ENCODE results near the gene SHB.
A peak's percentile ranks its signal among the peaks of the same experiment; 100 is the strongest.

The SHB gene

DNA sequence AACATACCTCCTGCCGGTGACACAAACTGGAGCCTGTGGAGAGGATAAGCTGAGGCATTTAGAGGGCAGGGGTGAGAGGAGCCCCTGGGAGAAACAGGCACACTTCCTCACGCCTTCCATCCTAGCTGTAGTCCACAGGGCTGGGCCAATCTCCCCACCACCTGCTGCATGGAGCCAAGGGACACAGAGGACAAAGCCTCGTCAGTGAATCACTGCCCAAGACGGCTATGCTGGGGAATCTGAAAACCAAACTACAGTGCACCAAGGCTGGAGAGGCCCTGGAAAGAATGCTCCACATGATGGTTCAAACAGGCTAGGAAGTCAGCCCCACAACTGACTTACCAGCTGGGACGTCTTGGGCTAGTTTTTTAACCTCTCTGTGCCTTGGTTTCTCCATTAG lies 57.0 kb downstream of the SHB start:
- Mint-ChIP-seq H3K27me3 (peaks cover 5% of the 10 kb centered on the region), H3K27ac (no peak overlapping the region), H3K4me1 (peaks cover 5% of the 10 kb centered on the region), H3K9me3 (no peaks in the 10 kb centered on the region), H3K36me3 (no peaks in the 10 kb centered on the region), H3K4me3 (no peak overlapping the region)
- no peak for ATAC-seq (ENCODE audit: low read depth)
- no peak for DNase-seq (ENCODE audit: low spot score in 2 of 2)

DNA sequence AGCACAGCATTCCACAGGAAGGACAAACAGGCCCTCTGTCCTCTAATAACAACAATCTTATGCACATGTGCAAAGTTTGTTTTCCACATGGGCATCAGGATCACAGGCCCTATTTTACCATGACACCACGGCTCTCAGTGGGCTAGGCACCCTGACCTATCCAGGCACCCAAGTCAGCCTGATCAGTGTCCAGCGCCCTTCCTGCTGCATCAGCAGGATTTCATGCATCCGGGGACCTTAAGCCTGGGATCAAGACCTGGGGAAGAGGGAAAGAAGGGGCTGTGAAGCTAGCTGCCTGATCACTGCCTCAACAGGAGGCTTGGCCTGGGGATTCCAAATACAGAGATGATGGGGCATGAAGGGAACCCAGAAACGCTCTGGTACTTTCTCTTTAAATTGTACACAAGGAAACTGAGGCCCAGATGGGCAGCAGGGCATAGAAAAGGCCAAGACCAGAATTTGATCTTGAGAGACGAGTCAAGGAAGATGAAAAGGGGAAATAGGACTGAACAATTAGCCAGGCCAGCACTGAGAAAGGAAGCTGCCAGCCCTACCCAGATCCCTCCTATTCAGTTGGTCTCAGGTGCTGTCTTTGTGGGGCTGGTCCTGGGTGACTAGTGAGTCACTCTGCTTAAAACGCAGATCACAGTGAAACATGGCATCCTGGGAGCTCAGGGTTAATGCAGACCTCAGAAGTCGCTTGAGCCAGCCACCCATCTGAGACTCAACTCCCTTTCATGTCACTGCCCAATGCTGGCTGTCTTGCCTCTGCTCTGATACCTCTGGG lies 57.9 kb downstream of the SHB start:
- no peak for DNase-seq (ENCODE audit: low spot score in 2 of 2)
- Mint-ChIP-seq H3K27ac (no peak overlapping the region), H3K4me1 (peaks cover 5% of the 10 kb centered on the region), H3K36me3 (no peaks in the 10 kb centered on the region), H3K9me3 (no peaks in the 10 kb centered on the region), H3K4me3 (no peak overlapping the region), H3K27me3 (peaks cover 3% of the 10 kb centered on the region)
- ATAC-seq (ENCODE audit: low read depth), result no peak

DNA sequence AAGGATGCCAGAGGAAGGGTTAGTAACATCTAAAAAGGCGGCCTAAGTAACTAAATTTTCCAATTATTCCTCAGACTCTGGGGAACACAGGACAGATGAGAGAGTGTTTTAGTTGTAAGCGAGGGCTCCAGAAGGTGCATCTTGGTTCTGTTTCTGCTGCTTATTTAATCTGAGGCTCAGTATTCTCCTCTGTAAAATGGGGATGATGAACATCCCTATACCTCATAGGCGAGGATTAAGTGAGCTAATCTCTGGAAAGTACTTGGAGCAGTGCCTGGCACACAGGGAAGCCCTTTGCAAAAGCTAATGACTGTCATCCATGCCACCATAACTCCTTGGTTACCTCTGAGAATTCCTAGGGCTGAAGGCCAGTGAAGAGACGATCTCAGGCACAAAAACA lies 59.0 kb downstream of the SHB start:
- H3K4me3 Mint-ChIP-seq, result no peak overlapping the region
- H3K27me3 Mint-ChIP-seq, result no peaks in the 10 kb centered on the region
- DNase-seq (ENCODE audit: low spot score in 2 of 2) (no peak), ATAC-seq (ENCODE audit: low read depth) (no peak)
- H3K36me3 Mint-ChIP-seq, result no peaks in the 10 kb centered on the region
- H3K9me3 Mint-ChIP-seq, result no peaks in the 10 kb centered on the region
- H3K27ac Mint-ChIP-seq, result no peak overlapping the region
- H3K4me1 Mint-ChIP-seq, result peaks cover 5% of the 10 kb centered on the region

- Mint-ChIP-seq H3K27me3 (no peaks in the 10 kb centered on the region), H3K27ac (no peak overlapping the region), H3K36me3 (no peaks in the 10 kb centered on the region), H3K4me1 (peaks cover 5% of the 10 kb centered on the region), H3K4me3 (no peak overlapping the region), H3K9me3 (no peaks in the 10 kb centered on the region)
- DNase-seq (ENCODE audit: low spot score in 2 of 2), result no peak
- ATAC-seq (ENCODE audit: low read depth), result no peak
Measured at GRCh38 chr9:38009035-38009501, 60.0 kb downstream of the SHB start.

DNA sequence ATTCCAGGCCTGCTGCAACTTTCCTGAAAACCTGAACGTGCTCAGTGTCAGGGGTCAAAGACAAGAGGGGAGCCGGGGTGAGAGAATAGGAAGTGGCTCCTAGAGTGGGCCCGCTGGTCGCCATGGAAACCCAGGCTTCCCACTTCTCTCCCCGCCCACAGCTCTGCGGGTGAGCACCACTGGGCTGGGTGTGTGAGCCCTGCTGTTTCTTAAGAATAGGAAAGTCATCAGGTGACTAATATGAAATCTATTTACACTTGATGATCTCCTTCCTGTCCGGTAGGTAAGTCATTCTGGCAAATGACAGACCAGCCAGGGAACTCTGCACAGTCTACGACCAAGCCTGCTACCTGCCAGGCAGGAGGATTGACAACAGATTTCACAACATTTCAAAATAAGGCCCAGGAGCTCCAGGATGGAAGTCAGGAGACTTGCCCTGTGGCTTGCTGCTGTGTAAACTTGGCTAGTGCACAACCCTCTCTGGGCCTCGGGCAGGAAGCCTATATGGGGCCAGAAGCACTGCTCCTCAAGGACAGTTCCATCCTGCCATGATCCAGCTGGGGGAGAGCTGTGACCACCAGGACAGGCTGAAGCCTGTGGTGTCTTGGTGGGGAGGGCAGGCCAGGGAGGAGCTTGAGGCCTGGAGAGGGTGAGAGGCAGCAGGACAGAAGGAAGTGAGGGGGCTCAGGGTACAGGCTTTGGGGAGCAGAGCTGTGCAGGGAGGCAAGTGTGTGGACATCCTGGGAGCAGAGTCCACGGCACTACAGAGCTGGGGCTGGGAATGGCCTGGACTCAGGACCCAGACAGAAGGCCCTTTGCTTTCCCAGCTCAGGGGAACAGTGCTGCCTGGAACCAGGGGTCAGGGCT lies 60.6 kb downstream of the SHB start:
- H3K9me3 Mint-ChIP-seq, result no peaks in the 10 kb centered on the region
- no peaks in the 10 kb centered on the region for H3K36me3 Mint-ChIP-seq
- H3K4me3 Mint-ChIP-seq, result no peak overlapping the region

DNA sequence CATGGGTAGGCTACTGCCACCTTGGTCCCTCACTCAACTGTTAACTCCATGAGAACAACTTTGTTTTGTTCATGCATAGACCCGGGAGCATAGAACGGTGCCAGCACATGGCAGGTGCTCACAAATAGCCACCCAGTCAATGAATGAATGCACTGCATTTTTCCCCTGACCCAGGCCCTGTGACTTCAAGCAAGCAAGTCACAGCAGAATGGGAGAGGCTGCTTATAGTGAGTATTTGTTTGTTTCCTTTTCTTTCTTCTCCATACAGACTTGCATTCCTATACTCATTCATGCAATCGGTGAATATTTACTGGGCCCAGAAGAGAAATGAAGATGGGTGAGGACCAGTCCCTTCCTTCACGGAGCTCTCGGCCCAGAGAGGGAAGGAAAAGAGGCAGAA lies 62.0 kb downstream of the SHB start:
- H3K27me3 Mint-ChIP-seq, result no peaks in the 10 kb centered on the region
- no peak overlapping the region for H3K27ac Mint-ChIP-seq
- ATAC-seq (ENCODE audit: low read depth), result no peak
- no peak for DNase-seq (ENCODE audit: low spot score in 2 of 2)
- no peak overlapping the region for H3K4me3 Mint-ChIP-seq
- H3K4me1 Mint-ChIP-seq, result peaks cover 5% of the 10 kb centered on the region
- H3K36me3 Mint-ChIP-seq, result no peaks in the 10 kb centered on the region
- H3K9me3 Mint-ChIP-seq, result no peaks in the 10 kb centered on the region

More for the DNA sequence above, 60.6 kb downstream of the SHB start:
- peaks cover 5% of the 10 kb centered on the region for H3K4me1 Mint-ChIP-seq
- H3K27ac Mint-ChIP-seq, result no peak overlapping the region
- no peaks in the 10 kb centered on the region for H3K27me3 Mint-ChIP-seq
- peak; percentile 32 for ATAC-seq (ENCODE audit: low read depth)
- DNase-seq (ENCODE audit: low spot score in 2 of 2), result no peak

GRCh38 chr9:38006163-38006562 lies 62.9 kb downstream of the SHB start:
- Mint-ChIP-seq H3K36me3 (no peaks in the 10 kb centered on the region), H3K27ac (no peak overlapping the region), H3K4me1 (peaks cover 5% of the 10 kb centered on the region), H3K9me3 (no peaks in the 10 kb centered on the region), H3K27me3 (no peaks in the 10 kb centered on the region), H3K4me3 (no peak overlapping the region)
- no peak for ATAC-seq (ENCODE audit: low read depth)
- no peak for DNase-seq (ENCODE audit: low spot score in 2 of 2)

- Mint-ChIP-seq H3K4me1 (peaks cover 5% of the 10 kb centered on the region), H3K36me3 (no peaks in the 10 kb centered on the region), H3K4me3 (no peak overlapping the region), H3K27ac (no peak overlapping the region), H3K9me3 (no peaks in the 10 kb centered on the region), H3K27me3 (no peaks in the 10 kb centered on the region)
- ATAC-seq (ENCODE audit: low read depth), result no peak
- no peak for DNase-seq (ENCODE audit: low spot score in 2 of 2)
Measured at GRCh38 chr9:38004809-38005560, 64.0 kb downstream of the SHB start.

DNA sequence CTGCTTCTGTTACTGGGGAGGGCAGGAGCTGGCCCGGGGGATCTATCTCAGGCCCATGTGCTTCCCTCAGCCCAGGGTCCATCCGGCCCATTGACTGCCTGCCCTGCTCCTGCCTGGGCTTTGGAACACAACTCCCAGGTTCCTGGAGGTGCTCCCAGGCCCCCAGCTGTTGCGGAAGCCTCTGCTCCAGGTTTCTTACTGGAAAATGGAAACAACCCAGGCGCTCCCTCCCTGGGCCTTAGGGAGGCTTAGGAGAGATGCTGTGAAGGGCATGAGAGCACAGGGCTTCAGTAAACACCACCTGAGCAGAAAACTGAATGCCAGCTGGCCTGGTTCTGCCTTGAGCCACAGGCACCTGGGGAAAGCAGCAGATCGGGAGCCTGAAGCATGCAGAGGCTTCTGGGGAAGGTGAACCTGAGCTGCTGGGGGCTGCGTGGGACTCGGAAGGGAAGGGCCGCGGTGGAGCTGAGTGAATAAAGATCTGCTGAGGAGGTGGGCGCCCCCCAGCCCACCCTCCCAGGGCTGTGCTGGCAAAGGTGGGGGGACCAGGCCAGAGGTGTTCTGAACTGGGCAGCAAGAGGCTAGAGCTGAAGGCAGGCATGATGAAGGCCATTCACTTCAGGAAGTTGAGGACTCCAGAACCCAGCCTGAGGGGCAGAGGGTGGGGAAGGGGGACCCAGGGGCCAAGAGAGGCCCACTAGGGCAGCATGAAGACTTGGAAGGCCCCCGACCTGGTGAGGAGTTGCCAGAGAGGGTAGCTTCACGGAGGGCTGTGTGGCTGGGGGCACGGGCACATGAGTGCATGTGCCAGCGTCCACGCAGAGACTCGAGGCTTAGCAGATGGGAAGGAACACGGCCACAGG lies 64.8 kb downstream of the SHB start:
- no peak overlapping the region for H3K27ac Mint-ChIP-seq
- H3K27me3 Mint-ChIP-seq, result no peaks in the 10 kb centered on the region
- no peak overlapping the region for H3K4me3 Mint-ChIP-seq
- H3K9me3 Mint-ChIP-seq, result no peaks in the 10 kb centered on the region
- no peak for DNase-seq (ENCODE audit: low spot score in 2 of 2)
- no peaks in the 10 kb centered on the region for H3K36me3 Mint-ChIP-seq
- peaks cover 5% of the 10 kb centered on the region for H3K4me1 Mint-ChIP-seq
- no peak for ATAC-seq (ENCODE audit: low read depth)

GRCh38 chr9:38003230-38003629 lies 65.8 kb downstream of the SHB start:
- no peaks in the 10 kb centered on the region for H3K36me3 Mint-ChIP-seq
- peaks cover 3% of the 10 kb centered on the region for H3K4me1 Mint-ChIP-seq
- ATAC-seq (ENCODE audit: low read depth), result no peak
- no peaks in the 10 kb centered on the region for H3K9me3 Mint-ChIP-seq
- no peak overlapping the region for H3K27ac Mint-ChIP-seq
- no peaks in the 10 kb centered on the region for H3K27me3 Mint-ChIP-seq
- DNase-seq (ENCODE audit: low spot score in 2 of 2), result no peak
- no peak overlapping the region for H3K4me3 Mint-ChIP-seq

DNA sequence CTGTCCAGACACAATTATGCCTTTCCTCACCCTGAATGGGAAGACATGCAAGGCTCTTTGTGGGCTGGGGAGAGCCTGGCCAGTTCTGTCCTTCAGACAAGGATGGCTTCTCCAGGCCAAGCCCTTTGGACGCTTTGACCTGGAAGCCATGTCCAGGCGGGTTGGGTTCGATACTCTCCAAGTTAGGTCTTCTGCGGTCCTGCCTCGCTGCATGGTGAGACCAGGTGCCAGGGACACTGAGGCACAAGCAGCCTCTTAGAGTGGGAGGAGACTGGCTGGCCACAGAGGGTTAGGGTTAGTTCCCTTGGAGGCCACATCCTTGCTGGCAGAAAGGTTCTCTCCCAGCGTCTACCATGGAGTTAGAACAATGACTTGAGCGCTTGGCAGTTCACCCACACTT lies 67.6 kb downstream of the SHB start:
- no peak for ATAC-seq (ENCODE audit: low read depth)

GRCh38 chr9:38000735-38001134 lies 68.3 kb downstream of the SHB start:
- no peak for DNase-seq (ENCODE audit: low spot score in 2 of 2)
- no peak overlapping the region for H3K27ac Mint-ChIP-seq

More for the DNA sequence above, 67.6 kb downstream of the SHB start:
- no peaks in the 10 kb centered on the region for H3K9me3 Mint-ChIP-seq
- H3K27ac Mint-ChIP-seq, result no peak overlapping the region
- no peaks in the 10 kb centered on the region for H3K36me3 Mint-ChIP-seq
- H3K4me3 Mint-ChIP-seq, result no peak overlapping the region
- H3K4me1 Mint-ChIP-seq, result no peaks in the 10 kb centered on the region
- DNase-seq (ENCODE audit: low spot score in 2 of 2), result no peak
- H3K27me3 Mint-ChIP-seq, result no peaks in the 10 kb centered on the region

DNA sequence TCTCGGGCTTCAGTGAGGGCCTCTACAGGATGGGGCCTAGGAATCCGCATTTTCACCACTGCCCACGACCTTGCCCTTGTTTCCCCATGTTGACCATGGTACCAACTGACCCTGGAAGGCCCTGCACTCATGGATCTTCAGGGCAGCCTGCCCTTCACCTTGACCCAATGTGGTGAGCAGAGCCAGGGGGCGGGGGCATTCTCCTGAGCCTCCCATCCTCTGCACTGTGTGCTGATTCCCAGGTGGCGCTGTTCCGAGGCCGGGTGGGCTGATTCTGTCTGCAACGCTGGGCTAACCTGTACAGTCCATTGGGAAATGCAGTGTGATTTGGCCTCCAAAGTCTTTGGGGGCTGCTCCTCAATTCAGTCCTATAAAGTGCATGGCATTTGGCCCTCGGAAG lies 68.7 kb downstream of the SHB start:
- H3K36me3 Mint-ChIP-seq, result no peaks in the 10 kb centered on the region
- DNase-seq (ENCODE audit: low spot score in 2 of 2), result no peak
- peaks cover 4% of the 10 kb centered on the region for H3K4me1 Mint-ChIP-seq
- no peaks in the 10 kb centered on the region for H3K27me3 Mint-ChIP-seq
- no peak for ATAC-seq (ENCODE audit: low read depth)
- H3K9me3 Mint-ChIP-seq, result no peaks in the 10 kb centered on the region
- no peak overlapping the region for H3K27ac Mint-ChIP-seq
- H3K4me3 Mint-ChIP-seq, result no peak overlapping the region

More at GRCh38 chr9:38000735-38001134, 68.3 kb downstream of the SHB start:
- H3K36me3 Mint-ChIP-seq, result no peaks in the 10 kb centered on the region
- no peaks in the 10 kb centered on the region for H3K9me3 Mint-ChIP-seq
- H3K27me3 Mint-ChIP-seq, result no peaks in the 10 kb centered on the region
- H3K4me3 Mint-ChIP-seq, result no peak overlapping the region
- peaks cover under 1% of the 10 kb centered on the region for H3K4me1 Mint-ChIP-seq
- ATAC-seq (ENCODE audit: low read depth), result no peak
